Measurements from ENCODE around the gene KISS1R.
A peak's percentile ranks its signal among the peaks of the same experiment; 100 is the strongest.

Gene KISS1R

DNA sequence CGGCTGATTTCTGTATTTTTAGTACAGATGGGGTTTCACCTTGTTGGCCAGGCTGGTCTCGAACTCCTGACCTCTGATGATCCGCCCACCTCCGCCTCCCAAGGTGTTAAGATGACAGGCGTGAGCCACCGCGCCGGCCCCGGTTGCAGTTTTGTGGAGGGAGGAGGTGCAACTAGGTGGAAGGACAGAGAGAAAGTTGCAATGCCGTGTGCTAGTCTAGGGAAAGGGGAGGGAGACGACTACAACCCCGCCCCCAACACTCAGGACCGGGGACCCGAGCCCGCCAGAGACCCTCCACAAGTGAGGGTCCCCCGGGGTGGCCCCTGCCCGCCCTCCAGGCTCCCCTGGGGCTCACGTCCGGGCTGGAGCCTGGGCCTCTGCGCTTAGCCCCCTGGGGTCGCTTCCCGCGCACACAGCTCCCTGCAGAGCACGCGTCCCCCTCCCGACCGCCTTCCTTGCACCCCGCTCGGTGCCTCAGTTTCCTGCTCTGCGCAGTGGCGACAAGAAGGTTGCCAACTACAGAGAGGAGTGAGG lies 7.5 kb downstream of the KISS1R start:
- DNase-seq: no peak

DNA sequence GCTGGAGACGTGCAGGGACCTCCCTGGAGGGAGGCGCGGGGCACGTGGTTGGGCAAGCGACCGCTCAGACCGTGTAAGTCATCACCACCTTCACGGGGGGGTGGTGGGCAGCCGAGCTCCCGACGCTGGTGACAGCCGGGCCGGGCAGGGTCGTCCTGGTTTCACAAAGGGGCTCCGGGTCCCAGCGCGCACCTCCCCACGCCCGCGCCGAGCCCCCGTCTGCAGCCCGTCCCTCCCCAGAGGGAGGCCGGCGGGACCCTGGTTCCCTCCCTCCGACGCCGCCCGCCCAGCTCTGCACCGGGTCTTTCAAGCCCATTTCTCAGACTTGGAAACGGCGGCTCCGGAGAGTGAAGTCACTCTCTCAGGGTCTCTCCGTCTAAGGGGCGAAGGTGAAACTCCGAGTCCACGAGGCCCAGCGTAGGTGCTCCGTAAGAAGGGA lies 8.0 kb downstream of the KISS1R start:
- DNase-seq: peak in 1 of 5 donors; percentile 65

DNA sequence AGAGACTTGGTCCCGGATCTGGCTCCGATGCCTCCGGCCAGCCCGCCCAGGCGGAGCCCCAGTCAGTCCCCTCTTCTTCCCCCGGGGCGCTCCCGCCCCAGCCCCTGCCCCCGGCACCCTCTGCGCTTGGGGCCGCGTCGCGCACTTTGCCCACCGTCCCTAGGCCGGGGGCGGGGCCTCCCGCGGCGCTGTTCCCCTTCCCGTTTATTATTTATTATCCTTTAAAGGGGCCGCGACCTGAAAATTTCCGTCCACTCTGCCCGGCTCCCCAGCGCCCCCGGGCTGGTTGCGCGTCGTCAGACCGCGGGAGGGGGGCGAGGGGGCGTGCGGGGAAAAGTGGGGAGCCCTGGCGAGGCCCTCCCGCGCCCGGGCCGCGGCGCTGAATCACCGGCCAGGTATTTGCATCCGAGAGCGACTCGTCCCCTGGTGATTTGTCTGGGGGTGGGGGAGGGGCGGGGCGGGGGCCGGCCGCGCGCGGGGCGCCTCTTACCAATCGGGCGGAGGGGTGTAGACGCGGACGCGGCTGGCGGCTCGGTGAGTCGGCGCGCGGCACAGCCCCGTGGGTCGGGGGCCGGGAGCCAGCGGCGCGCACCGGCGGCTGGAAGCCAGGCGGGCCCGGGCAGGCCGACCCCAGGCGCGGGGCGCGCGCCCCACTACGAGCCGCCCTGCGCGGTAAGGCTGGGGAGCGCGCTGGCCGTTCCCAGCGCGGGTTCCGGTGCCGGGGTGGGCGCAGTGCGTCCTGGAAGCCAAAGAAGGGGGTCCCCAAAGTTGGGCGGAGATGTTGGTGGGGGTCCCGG lies 8.6 kb downstream of the KISS1R start, which contains the start of gene ARID3A:
TSS of gene ARID3A (plus strand) at position 510 of the 797 bp plus-strand sequence. CDS start 3,494 bp downstream, outside the sequence.
- DNase-seq: peak in 4 of 5 donors; percentile 54 to 82 (median 66)

DNA sequence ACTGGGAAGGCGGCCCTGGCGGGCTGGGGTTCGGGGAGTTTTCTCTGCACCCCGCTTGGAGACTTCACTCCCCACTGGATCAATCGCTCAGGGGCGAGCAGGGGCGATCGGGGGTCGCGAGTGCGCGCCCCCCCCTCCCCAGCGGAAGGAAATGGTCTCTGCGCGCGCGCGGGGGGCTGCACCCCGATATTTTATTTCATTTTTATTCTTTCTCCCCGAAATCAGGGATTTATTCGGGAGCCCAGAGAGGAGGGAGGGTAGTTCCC lies 9.1 kb downstream of the KISS1R start:
- no peak for DNase-seq

DNA sequence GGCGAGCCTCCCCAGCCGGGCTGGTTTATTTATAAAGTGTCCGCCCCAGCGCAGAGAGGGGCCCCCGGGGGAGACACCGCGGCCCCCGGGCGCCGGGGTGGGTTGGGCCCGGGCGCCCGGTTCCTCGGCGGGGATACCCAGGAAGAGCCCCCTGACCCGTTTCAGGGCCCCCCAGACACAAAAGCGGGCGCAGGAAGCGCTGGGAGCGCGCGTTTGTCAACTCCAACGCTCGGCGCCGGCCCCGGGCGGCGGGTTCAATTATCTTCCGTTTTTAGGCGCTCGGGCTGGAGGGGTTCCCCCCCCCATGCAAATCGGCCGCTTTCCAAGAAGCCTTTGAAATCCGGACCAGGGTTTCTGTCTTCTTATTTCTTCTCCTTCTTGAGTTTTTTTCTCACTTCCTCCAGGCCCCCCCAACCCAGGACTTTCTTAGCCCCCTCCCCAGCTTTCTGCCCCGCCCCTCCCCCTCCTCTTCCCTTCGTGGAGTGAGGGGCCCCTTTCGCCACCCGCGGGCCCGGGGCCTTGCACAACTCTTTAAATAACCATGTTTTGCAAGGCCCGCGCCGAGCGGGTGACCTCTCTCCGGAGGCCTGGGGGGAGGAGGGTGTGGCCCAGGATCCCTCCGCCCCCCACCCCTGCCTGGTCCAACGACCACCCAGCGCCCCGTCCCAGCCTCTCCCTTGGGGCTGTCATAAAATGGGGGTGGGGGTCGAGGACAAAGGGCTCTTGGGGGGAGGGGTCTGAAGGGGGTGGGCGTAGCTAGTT lies 9.6 kb downstream of the KISS1R start:
- peak in 1 of 5 donors; percentile 46 for DNase-seq

DNA sequence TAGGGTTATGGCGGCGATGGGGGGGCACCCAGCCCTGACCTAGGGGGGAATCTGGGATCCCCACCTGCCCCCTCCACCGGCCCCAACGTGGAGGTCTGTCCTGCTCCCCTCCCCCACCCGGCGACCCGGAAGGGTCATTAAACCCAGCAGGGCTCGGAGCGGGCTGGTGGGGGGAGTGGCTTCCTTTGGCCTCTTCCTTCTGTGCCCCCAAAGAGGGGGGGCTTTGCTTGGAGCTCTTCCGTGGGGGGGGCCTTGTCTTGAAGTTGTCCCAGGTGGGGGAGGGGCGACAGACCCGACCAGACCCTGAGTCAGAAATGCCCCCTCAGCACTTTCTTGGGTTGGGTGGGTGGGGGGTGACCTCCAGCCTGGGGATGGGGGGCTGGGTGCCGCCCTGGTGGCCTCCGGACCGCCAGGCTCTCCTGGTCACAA lies 10.2 kb downstream of the KISS1R start:
- DNase-seq: no peak

DNA sequence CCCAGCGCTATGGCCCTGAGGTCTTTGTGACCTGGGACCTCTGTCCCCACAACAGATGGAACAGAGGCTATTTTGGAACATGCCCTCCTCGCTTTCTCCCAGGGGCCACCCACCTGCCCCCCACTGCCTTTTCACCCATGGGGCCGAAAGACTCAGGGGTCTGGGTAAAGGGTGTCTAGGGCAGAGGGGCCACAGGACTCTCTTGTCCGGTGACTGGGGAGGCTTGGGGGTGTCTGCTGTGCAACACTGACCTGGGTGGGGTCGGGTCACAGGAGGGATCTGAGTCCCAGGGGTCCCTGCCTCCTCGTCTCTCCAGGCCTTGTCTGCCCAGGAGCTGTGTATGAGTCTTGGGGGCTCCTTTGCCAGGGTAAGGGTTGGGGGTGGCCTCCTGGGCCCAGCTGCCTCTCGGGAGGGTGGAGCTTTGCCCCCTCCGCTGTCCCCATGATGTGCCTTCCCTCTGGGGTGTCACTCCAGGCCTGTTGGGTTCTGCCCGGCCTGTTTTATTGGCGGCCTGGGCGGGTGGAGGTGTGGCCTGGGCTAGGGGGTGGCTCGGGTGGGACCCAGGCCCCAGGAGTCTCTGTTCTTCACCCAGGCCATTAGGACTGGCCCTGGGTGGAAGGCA lies 10.8 kb downstream of the KISS1R start:
- no peak for DNase-seq

DNA sequence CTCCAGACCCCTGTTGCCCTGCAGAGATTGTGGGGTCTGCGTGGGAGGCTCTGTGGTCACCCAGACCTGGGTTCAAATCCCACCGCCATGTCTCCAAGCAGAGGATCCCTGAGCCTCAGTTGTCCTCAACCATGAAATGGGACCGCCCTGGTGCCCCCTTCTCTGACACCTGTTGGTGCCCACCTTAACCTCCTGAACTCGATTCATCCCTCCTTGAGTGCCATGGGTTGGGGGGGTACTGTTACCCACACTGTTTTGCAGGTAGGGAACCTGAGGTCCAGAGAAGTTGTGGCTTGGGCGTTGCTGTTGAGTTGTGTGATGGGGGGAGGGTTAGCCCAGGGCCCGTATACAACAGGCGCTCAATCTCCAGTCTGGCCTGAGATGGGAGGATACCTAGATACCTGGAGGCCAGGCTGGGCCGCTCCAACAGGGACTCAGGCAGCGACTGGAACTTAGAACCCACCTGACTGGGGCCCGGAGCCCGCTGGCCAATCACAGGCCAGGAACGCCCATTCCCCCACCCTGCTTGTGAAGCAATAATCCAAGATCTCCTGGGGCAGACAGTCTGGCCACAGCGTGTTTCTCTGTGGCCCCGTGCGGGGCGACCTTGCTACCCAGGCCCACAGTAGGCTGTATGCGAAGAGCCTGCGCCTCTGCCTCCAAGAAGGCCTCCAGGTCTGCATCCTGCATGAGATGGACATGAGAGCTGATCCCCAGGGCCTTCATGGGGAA lies 11.5 kb downstream of the KISS1R start:
- DNase-seq: no peak

DNA sequence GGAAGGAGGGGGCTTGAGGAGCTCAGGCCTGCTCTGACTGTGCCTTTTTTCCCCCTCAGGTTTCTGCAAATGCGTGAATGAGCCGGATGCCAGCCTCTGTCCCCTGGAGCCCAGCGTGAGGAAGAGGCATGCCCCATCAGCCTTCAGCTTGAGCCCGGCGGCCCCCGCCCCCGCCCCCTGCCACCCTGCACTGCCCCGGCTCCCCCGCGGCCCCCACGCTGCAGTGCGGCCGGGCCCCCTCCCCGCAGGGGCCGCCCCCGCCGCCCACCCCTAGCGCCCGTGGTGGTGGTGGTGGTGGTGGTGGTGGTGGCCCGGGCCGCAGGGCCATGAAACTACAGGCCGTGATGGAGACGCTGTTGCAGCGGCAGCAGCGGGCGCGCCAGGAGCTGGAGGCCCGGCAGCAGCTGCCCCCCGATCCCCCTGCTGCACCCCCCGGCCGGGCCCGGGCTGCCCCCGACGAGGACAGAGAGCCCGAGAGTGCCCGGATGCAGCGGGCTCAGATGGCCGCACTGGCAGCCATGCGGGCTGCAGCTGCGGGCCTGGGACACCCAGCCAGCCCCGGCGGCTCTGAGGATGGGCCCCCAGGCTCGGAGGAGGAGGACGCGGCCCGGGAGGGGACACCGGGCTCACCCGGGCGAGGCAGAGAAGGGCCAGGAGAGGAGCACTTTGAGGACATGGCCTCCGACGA lies 12.2 kb downstream of the KISS1R start:
- DNase-seq: no peak

DNA sequence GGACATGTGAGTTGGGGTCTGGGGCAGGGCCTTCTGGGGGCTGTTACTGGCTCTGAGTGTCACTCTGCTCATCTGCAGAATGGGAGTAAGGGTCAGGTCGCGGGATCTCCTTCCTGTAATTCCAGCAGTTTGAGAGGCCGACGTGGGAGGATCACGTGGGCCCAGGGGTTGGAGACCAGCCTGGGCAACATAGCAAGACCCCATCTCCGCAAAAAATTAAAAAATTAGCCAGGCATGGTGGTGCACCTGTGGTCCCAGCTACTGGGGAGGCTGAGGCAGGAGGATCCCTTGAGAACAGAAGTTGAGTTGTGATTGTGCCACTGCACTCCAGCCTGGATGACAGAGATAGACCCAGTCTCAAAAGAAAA lies 12.7 kb downstream of the KISS1R start:
- DNase-seq: no peak

DNA sequence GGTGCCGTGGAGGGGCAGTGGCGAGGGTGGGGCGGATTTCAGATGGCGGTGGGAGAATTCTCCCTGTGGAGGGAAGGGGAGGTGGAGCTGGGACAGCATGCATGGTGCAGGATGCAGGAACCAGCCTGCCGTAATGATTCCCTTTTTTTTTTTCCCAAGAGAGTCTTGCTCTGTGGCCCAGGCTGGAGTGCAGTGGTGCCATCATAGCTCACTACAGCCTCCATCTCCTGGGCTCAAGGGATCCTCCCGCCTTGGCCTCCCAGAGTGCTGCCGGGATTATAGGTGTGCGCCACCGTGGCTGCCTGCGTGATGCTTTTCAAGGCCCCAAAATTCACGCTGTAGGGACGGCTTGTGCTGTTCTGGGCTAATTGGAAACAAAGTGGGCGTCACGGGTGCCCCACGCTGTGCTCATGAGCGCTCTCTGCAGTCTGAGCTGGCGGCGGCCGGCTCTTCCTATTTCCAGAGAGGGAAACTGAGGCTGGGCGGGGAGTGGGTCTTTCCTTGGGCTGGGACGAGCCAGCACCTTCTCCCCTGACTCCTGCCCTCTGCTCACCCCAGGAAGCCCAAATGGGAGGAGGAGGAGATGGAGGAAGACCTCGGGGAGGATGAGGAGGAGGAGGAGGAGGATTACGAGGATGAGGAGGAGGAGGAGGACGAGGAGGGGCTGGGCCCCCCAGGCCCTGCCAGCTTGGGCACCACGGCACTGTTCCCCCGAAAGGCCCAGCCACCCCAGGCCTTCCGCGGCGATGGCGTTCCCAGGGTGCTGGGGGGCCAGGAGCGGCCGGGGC lies 14.9 kb downstream of the KISS1R start:
- DNase-seq: no peak

DNA sequence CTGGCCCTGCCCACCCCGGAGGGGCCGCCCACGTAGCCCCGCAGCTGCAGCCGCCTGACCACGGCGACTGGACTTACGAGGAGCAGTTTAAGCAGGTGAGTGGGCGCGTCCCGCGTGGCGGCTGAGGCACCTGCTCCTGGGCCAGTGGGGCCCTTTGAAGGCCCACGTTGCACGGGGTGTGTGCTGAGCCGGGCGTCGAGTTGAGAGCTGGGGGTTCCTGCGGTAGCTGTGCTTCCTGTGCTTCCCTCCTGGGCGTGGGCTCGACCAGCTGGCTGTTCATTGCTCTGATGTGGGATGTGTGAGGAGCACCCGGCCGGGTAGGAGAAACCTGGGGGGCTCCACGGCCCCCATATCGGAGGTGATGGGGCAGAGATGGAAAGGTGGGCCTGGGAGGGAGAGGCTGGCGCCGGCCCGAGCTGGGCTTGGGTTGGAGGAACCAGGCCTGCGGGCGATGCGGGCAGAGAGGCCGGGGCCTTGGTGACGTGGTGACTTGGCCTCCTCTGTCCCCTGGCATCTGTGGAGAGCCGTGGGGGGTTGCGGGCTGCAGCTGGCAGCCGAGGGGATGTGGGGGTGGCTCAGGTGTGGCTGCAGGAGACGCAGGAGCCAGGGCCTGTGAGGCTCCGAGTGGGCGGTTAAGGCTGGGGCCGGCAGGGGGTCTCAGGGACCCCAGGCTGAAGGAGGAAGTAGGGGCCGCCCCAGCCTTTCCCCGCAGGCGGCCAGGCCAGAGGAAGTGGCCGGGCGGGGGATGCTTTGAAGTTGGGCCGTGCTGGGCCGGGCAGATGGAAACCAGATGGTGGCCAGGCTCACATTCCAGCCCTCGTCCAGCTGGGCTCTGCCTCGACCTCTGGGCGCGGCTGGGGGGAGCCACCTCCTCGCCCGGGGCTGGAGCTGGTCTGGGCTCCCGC lies 15.8 kb downstream of the KISS1R start:
- peak in 1 of 5 donors; percentile 24 for DNase-seq

DNA sequence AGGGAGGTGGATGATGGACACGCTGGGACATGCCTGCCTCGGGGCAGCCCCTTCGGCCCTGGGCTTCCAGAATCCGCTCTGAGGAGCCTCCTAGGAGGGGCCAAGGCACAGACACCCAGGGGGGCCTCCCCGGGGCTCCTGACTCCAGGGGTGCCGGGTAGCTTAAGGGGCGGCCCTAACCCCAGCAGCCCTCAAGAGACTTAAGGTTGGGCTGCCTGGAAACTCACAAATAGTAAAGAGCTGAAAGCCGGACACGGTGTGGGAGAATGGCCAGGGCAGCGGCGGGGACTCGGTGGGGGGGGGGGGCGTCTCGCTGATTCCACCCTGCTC lies 16.4 kb downstream of the KISS1R start:
- no peak for DNase-seq

DNA sequence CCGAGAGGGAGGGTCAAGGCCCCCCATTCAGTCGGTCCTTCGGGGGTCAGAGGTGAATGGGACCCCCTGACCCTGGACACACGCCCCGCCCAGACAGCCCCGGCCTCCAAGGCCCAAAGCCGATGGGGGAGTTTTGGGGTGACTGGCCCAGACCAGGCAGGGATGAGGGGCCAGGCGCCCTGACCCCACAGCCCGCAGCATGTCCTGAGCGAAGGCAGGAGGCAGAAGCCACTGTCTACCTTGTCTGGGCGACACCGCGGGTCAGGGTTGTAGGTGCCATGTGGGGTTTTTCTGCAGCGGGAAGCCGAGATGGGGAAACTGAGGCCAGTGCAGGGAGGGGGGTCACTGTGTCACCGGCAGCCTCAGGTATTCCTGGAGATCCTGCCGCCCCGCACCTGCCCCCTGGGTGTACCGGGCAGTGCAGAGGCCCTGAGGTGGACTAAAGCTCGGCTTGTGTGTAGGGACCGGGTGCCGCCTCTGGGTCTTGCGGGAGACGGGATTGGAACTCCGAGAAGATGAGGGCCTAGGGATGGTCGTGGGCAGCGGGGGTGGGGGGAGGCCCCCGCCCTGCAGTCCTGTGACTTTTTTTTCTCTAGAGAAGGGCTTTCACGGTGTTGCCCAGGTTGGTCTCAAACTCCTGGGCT lies 17.2 kb downstream of the KISS1R start:
- DNase-seq: no peak

DNA sequence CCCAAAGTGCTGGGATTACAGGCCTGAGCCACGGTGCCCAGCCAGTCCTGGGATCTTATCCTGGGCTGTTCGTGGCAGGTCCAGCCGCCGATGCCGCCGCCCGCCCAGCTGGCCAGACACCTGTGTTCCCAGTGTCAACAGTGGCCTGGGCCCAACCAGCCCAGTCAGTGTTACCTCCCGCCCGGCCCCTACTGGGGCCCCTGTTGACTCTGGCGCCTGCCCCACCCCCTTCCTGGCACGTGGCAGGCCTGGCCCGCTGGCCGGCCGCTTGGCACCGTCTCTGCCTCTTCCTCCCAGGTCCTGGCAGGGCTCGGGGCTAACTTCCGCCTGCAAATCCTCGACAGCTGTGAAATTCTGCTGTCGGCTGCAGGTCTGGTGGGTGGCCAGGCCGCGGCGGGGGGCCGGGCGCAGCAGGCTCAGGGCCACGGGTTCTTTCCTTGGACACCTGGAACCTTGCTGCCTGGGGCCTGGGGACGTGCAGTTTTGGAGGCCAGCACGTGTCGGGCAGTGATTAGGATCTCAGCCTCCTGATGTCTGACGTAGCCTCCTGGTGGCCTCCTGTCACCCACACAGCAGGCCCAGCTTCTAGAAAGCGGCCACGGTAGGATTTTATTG lies 17.8 kb downstream of the KISS1R start:
- DNase-seq: no peak

DNA sequence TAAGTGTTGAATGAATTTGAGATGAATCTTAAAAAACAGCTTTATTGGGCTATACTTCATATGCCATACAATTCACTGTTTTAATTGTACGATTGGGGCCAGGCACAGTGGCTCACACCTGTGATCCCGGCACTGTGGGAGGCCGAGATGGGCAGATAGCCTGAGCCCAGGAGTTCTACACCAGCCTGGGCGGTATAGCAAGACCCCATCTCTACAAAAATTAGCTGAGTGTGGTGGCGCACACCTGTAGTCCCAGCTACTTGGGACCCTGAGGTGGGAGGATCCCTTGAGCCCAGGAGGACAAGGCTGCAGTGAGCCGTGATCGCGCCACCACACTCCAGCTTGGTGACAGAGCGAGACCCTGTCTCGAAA lies 19.0 kb downstream of the KISS1R start:
- DNase-seq: no peak

DNA sequence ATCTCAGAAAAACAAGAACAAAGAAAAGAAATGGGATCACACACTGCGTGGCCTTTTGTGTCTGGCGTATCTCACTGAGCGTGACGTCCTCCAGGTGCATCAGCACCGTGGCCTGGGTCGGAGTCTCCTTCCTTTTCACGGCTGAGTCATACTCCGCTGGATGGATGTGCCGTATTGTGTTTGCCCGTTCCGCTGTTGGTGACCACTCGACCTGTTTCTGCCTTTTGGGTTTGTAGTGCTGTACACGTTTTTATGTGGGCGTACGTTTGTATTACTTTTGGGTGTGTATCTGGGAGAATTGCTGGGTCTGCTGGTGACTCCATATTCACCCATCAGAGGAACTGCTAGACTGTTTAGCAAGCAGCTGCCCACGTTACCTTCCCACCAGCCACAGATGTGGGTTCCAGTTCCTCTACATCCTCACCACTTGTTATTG lies 20.1 kb downstream of the KISS1R start:
- peak in 2 of 5 donors; percentile 28 to 45 for DNase-seq

DNA sequence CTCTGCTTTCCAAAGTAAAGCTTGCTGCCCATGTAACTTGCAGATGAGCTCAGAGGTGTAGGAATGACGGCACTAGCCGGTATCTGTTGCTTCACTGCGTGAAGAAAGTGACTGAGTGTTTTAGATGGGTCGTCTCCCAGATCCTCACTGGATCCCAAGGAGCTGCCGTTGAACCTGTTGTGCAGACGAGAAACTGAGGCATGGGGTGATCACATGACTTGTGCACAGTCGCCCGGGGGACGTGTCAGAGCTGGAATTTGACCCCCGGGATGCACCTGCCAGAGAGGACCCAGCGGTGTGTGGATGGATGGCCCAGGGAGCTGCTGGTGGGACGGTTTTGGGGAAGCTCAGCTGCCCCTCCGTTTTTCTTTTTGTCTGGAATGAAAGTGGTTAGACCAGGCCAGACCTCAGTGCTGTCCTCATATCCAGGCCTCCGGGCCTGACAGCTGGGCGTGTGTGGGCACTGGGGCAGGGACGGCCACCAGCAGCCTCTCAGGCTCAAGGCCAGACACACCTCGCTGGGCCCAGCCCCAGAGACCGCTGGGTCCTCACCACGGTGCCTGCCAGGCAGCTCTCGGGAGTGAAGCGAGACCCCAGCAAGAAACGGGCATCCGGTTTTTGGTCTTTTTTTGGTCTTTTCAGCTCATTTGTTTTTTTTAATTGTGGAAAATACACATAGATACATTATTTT lies 21.2 kb downstream of the KISS1R start:
- no peak for DNase-seq

DNA sequence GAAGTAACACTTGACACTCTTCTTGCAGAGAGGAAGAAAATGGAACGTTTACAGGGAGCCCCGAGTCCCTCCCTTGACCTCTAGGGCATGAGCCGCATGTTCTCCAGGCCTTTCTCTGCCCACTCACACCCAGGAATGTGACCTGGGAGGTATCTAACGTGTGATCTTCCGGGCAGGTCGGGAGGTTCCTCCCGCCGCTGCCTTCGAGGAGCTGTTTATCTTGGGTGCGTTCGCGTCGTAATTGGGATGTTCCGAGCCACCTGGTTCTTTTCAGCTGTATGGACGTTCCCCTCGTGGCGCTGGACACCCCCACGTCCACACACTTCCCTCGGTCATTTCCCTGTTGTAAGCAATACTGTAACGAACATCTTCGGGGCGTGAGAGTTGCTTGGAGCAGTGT lies 22.3 kb downstream of the KISS1R start:
- DNase-seq: no peak

Data from T-helper 1 cell (primary cell).